HepG2 (cell line): ENCODE measurements around the gene DOCK4.

ENCODE experiments used
- EZH2 ChIP-seq: conservative IDR thresholded peaks from 2 replicates; pipeline ENCODE4 v1.6.1; 2012; ENCODE audit warnings: mild to moderate bottlenecking, low read depth, low read length, moderate library complexity
- PLRG1 ChIP-seq: fragments of 450-650 bp; conservative IDR thresholded peaks from 2 replicates; pipeline ENCODE4 v1.6.1; 2016
- PRPF4 ChIP-seq: fragments of 200-400 bp; formaldehyde crosslinking; IDR thresholded peaks from 2 replicates; pipeline ENCODE4 v1.6.1; 2016; ENCODE audit warnings: low read length, low read depth; ENCODE audit not compliant: poor library complexity, severe bottlenecking
- RXRA ChIP-seq: sonication (generic); formaldehyde crosslinking; IDR thresholded peaks from 2 replicates; pipeline ENCODE4 v1.5.1; 2020; ENCODE audit warnings: missing genetic modification reagents
- ZNF331 ChIP-seq: sonication (generic); formaldehyde crosslinking; IDR thresholded peaks from 2 replicates; pipeline ENCODE4 v1.4.0; 2020; ENCODE audit warnings: missing genetic modification reagents
- TF ChIP-seq, protein P1 (sequence below): sonication (generic); formaldehyde crosslinking; IDR thresholded peaks from 2 replicates; pipeline ENCODE4 v1.5.0; 2020; ENCODE audit warnings: mild to moderate bottlenecking, missing genetic modification reagents, moderate library complexity
- TF ChIP-seq, protein P2 (sequence below): sonication (generic); formaldehyde crosslinking; IDR thresholded peaks from 2 replicates; pipeline ENCODE4 v1.5.1; 2020; ENCODE audit warnings: missing genetic modification reagents, mild to moderate bottlenecking, borderline replicate concordance
- TF ChIP-seq, protein P3 (sequence below), 2 experiments: sonication (generic) in 1 of 2; formaldehyde crosslinking in 1 of 2; IDR thresholded peaks; 2 replicates each; pipeline versions ENCODE4 v1.5.1 to v1.6.1; 2011 to 2020; ENCODE audit warnings: borderline replicate concordance in 1 of 2, low read depth in 1 of 2, low read length in 1 of 2, mild to moderate bottlenecking in 1 of 2, missing genetic modification reagents in 1 of 2, moderate library complexity in 1 of 2

- TF ChIP-seq RXRA (CRISPR knock-in tag), result no peak
- TF ChIP-seq, protein P1, sequence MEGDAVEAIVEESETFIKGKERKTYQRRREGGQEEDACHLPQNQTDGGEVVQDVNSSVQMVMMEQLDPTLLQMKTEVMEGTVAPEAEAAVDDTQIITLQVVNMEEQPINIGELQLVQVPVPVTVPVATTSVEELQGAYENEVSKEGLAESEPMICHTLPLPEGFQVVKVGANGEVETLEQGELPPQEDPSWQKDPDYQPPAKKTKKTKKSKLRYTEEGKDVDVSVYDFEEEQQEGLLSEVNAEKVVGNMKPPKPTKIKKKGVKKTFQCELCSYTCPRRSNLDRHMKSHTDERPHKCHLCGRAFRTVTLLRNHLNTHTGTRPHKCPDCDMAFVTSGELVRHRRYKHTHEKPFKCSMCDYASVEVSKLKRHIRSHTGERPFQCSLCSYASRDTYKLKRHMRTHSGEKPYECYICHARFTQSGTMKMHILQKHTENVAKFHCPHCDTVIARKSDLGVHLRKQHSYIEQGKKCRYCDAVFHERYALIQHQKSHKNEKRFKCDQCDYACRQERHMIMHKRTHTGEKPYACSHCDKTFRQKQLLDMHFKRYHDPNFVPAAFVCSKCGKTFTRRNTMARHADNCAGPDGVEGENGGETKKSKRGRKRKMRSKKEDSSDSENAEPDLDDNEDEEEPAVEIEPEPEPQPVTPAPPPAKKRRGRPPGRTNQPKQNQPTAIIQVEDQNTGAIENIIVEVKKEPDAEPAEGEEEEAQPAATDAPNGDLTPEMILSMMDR (CRISPR knock-in tag), result no peak
- TF ChIP-seq, protein P2, sequence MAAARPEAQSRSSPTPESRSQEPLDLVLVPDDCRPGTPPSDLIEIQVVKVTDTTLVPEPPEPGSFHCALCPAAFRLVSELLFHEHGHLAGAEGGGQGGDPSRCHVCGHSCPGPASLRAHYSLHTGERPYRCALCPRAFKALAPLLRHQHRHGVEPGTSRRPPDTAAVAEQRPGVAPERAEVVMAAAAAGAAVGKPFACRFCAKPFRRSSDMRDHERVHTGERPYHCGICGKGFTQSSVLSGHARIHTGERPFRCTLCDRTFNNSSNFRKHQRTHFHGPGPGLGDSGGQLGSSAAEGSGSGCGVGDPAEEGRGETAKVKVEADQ, result no peak
- TF ChIP-seq, protein P3, sequence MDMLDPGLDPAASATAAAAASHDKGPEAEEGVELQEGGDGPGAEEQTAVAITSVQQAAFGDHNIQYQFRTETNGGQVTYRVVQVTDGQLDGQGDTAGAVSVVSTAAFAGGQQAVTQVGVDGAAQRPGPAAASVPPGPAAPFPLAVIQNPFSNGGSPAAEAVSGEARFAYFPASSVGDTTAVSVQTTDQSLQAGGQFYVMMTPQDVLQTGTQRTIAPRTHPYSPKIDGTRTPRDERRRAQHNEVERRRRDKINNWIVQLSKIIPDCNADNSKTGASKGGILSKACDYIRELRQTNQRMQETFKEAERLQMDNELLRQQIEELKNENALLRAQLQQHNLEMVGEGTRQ (IDR thresholded peaks at IDR 0.05; ENCODE audit: low read depth, low read length), result no peak
- TF ChIP-seq, protein P3 (CRISPR knock-in tag; IDR thresholded peaks at IDR 0.05; ENCODE audit: borderline replicate concordance), result no peak
- TF ChIP-seq PRPF4, result no peak
- no peak for TF ChIP-seq ZNF331
- TF ChIP-seq PLRG1, result no peak
- no peak for TF ChIP-seq EZH2
Observed at GRCh38 chr7:112213735-112214134, 7.5 kb upstream of the DOCK4 start.
